ENCODE results near the gene GC. TPM values are rescaled to one million over a fixed set of nuclear protein-coding genes. Genes with fewer than 3 reads are reported as not detected.

GC gene
- not detected for total RNA-seq

DNA sequence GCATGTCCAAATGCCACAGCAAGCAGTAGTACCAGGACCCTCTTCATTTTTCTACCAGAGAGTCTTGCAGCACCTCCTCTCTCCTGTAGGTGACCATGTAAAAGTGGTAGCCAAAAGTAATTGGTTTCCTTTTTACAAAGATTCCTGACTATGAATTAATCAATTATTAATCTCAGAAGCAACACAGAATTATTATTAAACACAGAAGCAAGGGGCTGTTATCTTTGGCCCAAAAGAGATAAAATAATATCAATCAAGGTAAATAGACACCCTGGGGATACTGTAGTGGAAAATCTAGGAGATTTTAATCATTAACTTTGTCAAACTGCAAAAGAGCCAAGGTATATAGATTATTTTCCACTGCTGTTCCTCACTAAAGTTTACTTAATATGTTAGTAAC, at the start of gene GC:
Gene GC (minus strand): TSS at position 108 of the 400 bp plus-strand sequence. CDS start 61 bp downstream, at position 47.
- ChIA-PET CTCF (no interaction called here), POLR2A (no interaction called here)
- DNase-seq = no peak
- H3K4me1 Mint-ChIP-seq (ENCODE audit: low read depth) = no peaks in the 10 kb centered on the region
- ATAC-seq = no peak
- H3K4me3 Mint-ChIP-seq = no peak within 1 kb of the TSS
- no peaks in the 10 kb centered on the region for H3K36me3 Mint-ChIP-seq (ENCODE audit: low read depth)
- intact Hi-C loops (cut with micrococcal nuclease) = no loop called here
- H3K9me3 Mint-ChIP-seq = no peaks in the 10 kb centered on the region
- TF ChIP-seq, protein P1, sequence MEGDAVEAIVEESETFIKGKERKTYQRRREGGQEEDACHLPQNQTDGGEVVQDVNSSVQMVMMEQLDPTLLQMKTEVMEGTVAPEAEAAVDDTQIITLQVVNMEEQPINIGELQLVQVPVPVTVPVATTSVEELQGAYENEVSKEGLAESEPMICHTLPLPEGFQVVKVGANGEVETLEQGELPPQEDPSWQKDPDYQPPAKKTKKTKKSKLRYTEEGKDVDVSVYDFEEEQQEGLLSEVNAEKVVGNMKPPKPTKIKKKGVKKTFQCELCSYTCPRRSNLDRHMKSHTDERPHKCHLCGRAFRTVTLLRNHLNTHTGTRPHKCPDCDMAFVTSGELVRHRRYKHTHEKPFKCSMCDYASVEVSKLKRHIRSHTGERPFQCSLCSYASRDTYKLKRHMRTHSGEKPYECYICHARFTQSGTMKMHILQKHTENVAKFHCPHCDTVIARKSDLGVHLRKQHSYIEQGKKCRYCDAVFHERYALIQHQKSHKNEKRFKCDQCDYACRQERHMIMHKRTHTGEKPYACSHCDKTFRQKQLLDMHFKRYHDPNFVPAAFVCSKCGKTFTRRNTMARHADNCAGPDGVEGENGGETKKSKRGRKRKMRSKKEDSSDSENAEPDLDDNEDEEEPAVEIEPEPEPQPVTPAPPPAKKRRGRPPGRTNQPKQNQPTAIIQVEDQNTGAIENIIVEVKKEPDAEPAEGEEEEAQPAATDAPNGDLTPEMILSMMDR (IDR thresholded peaks at IDR 0.05) = no peak
- no peak within 1 kb of the TSS for H3K27ac Mint-ChIP-seq
- no peaks in the 10 kb centered on the region for H3K27me3 Mint-ChIP-seq

GRCh38 chr4:71833232-71833900, 49.5 kb upstream of the GC start:
- no peaks in the 10 kb centered on the region for H3K27me3 Mint-ChIP-seq
- H3K9me3 Mint-ChIP-seq = no peaks in the 10 kb centered on the region
- POLR2A ChIA-PET = no interaction called here
- no peak overlapping the region for H3K4me3 Mint-ChIP-seq
- intact Hi-C loops (cut with micrococcal nuclease) = no loop called here
- ATAC-seq = no peak
- CTCF ChIA-PET = no interaction called here
- no peaks in the 10 kb centered on the region for H3K4me1 Mint-ChIP-seq (ENCODE audit: low read depth)
- H3K27ac Mint-ChIP-seq = no peak overlapping the region
- TF ChIP-seq, protein P1 (IDR thresholded peaks at IDR 0.05) = no peak
- H3K36me3 Mint-ChIP-seq (ENCODE audit: low read depth) = no peaks in the 10 kb centered on the region
- DNase-seq = no peak

DNA sequence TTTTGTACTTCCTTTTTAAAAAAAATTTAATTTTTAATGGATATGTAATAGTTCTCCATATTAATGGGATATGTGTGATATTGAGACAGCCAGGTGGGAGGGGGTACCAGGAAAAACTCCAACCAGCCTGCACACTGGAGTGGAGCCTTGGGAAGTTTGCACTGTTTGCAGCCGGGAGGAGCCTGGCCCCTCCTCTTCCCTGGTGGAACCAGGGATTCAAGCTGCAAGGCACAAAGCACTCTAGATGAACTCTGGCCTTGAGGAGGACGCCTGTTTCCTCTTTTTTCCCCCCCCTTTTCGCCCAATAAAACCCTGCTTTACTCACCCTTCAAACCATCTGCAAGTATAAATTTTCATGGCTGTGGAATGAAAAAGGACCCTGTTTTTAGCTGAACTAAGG, 48.2 kb upstream of the GC start:
- Mint-ChIP-seq H3K9me3 (no peaks in the 10 kb centered on the region), H3K27ac (no peak overlapping the region), H3K27me3 (no peaks in the 10 kb centered on the region), H3K4me1 (ENCODE audit: low read depth) (no peaks in the 10 kb centered on the region), H3K4me3 (no peak overlapping the region), H3K36me3 (ENCODE audit: low read depth) (no peaks in the 10 kb centered on the region)
- POLR2A ChIA-PET = no interaction called here
- no peak for DNase-seq
- TF ChIP-seq, protein P1 (IDR thresholded peaks at IDR 0.05) = no peak
- intact Hi-C loops (cut with micrococcal nuclease) = no loop called here
- ATAC-seq = no peak
- CTCF ChIA-PET = no interaction called here

GRCh38 chr4:71830497-71831190, 46.8 kb upstream of the GC start:
- no peak for ATAC-seq
- CTCF ChIA-PET = no interaction called here
- Mint-ChIP-seq H3K36me3 (ENCODE audit: low read depth) (no peaks in the 10 kb centered on the region), H3K27ac (no peak overlapping the region), H3K27me3 (no peaks in the 10 kb centered on the region), H3K4me1 (ENCODE audit: low read depth) (no peaks in the 10 kb centered on the region), H3K9me3 (no peaks in the 10 kb centered on the region), H3K4me3 (no peak overlapping the region)
- intact Hi-C loops (cut with micrococcal nuclease) = no loop called here
- DNase-seq = no peak
- POLR2A ChIA-PET = no interaction called here
- TF ChIP-seq, protein P1 (IDR thresholded peaks at IDR 0.05) = no peak

DNA sequence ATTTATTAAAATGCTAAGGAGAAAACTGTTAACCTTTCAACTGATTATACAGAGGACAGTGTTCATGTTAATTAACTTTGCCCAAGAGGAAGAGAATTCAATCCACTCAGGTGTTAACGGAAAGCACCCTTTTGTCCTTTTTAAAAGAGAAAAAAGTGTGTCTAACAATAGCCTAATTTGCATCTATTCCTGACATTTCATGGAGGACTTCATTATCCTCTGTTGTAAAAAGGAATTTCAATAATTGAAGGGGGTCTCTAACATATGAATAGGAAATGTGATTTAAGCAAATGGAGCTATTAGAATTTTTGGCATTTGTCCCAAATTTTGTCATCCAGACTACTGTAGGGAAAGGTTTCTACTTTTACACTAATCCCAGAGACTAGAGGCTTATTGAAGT, 44.6 kb upstream of the GC start:
- TF ChIP-seq, protein P1 (IDR thresholded peaks at IDR 0.05) = no peak
- intact Hi-C loops (cut with micrococcal nuclease) = no loop called here
- Mint-ChIP-seq H3K4me3 (no peak overlapping the region), H3K36me3 (ENCODE audit: low read depth) (no peaks in the 10 kb centered on the region), H3K9me3 (no peaks in the 10 kb centered on the region), H3K4me1 (ENCODE audit: low read depth) (no peaks in the 10 kb centered on the region), H3K27me3 (no peaks in the 10 kb centered on the region), H3K27ac (no peak overlapping the region)
- DNase-seq (no peak), ATAC-seq (no peak)
- POLR2A ChIA-PET = no interaction called here
- CTCF ChIA-PET = no interaction called here

All from activated CD8-positive, alpha-beta T cell treated with anti-CD3 and anti-CD28 coated beads for 36 hours (primary cell).